VCaP (cell line): ENCODE results near the gene POC1B.

Experiments
- H3K27ac ChIP-seq: fragments of 450-650 bp; 2 replicates; pipeline ENCODE4 v1.5.1; 2017
- CTCF ChIP-seq: fragments of 450-650 bp; conservative IDR thresholded peaks from 2 replicates; pipeline ENCODE4 v1.5.1; 2017; ENCODE audit warnings: mild to moderate bottlenecking, moderate library complexity

POC1B gene

GRCh38 chr12:89547101-89547500, 21.3 kb upstream of the POC1B start:
- no peak for TF ChIP-seq CTCF
- H3K27ac ChIP-seq, result no peak overlapping the region

GRCh38 chr12:89546151-89546550, 20.3 kb upstream of the POC1B start:
- TF ChIP-seq CTCF, result no peak
- H3K27ac ChIP-seq, result peak overlapping the region; percentile 66

- H3K27ac ChIP-seq, result peak overlapping the region; percentile 66
- TF ChIP-seq CTCF, result no peak
Measured at GRCh38 chr12:89544681-89545184, 18.9 kb upstream of the POC1B start.

- peak overlapping the region; percentile 66 for H3K27ac ChIP-seq
- TF ChIP-seq CTCF, result no peak
Measured at GRCh38 chr12:89544022-89544421, 18.2 kb upstream of the POC1B start.

- H3K27ac ChIP-seq, result no peak overlapping the region; the same call in 1 of the 2 replicates
- peak; percentile 95 for TF ChIP-seq CTCF
Measured at GRCh38 chr12:89542912-89543592, 17.2 kb upstream of the POC1B start.

GRCh38 chr12:89542236-89542635, 16.4 kb upstream of the POC1B start:
- no peak overlapping the region for H3K27ac ChIP-seq
- no peak for TF ChIP-seq CTCF

GRCh38 chr12:89540586-89540985, 14.7 kb upstream of the POC1B start:
- no peak overlapping the region for H3K27ac ChIP-seq
- no peak for TF ChIP-seq CTCF
